Prostate gland (tissue), 2 donors: Measurements from ENCODE around the gene ISG20. TPM values are rescaled to one million over a fixed set of nuclear protein-coding genes. Genes with fewer than 3 reads are reported as not detected.

Experiments used
- DNase-seq: peaks from one replicate; pipeline ENCODE4 v3.0.0-alpha.2; 2019; ENCODE audit warnings: low spot score
- H3K27ac ChIP-seq, 2 donors: fragments of 200-600 bp; sonication (generic); 2 replicates each; pipeline ENCODE4 v1.5.1; 2017 to 2019
- H3K27me3 ChIP-seq: fragments of 200-600 bp; sonication (generic); replicated peaks from 2 replicates; pipeline ENCODE4 v1.5.1; 2019; ENCODE audit not compliant: insufficient read depth
- H3K36me3 ChIP-seq, 2 donors: fragments of 200-600 bp; sonication (generic); 1 replicate in 1 of 2; 2 replicates in 1 of 2; pipeline versions ENCODE4 v1.5.1 to v1.8.1; 2017 to 2019
- H3K4me1 ChIP-seq: fragments of 200-600 bp; sonication (generic); replicated peaks from 2 replicates; pipeline ENCODE4 v1.5.1; 2019
- H3K4me3 ChIP-seq, 2 donors: fragments of 200-600 bp; sonication (generic); 2 replicates each; pipeline ENCODE4 v1.5.1; 2017 to 2019
- H3K9me3 ChIP-seq: fragments of 200-600 bp; sonication (generic); 2 replicates; pipeline ENCODE4 v1.5.1; 2017
- POLR2A ChIP-seq: fragments of 450-650 bp; IDR thresholded peaks from one replicate; pipeline ENCODE4 v1.6.1; 2016; ENCODE audit warnings: antibody characterized with exemption, mild to moderate bottlenecking
- POLR2AphosphoS5 ChIP-seq: sonication (generic); formaldehyde crosslinking; IDR thresholded peaks from one replicate; pipeline ENCODE4 v1.6.1; 2017; ENCODE audit warnings: antibody characterized with exemption
- WGBS: methylation state at CpG from one replicate; pipeline ENCODE4 v1.1.5; 2018; 5-methylcytosine and 5-hydroxymethylcytosine counted together
- intact Hi-C: fragments of 100-400 bp; cut with DNase I; formaldehyde crosslinking; loops from one replicate; pipeline ENCODE4 v1.14.2; 2022
- total RNA-seq, 2 donors: library from RNA; depleted of rRNA; stranded (reverse); fragments of >200 nt; gene quantifications; one replicate each; pipeline ENCODE4 v1.1.0, GENCODE V29; 2016
- TF ChIP-seq, protein P1 (sequence below), 4 experiments: fragments of 200-600 bp in 2 of 4; fragments of 450-650 bp in 2 of 4; sonication (generic) in 2 of 4; IDR thresholded peaks; 1 replicate in 3 of 4; 2 replicates in 1 of 4; pipeline ENCODE4 v1.5.1; 2016 to 2019; ENCODE audit warnings: antibody characterized with exemption in 4 of 4, mild to moderate bottlenecking in 2 of 4, moderate library complexity in 2 of 4

The ISG20 gene
- total RNA-seq, 2 donors from 2014 or later, result 6.9 to 16.3 TPM

DNA sequence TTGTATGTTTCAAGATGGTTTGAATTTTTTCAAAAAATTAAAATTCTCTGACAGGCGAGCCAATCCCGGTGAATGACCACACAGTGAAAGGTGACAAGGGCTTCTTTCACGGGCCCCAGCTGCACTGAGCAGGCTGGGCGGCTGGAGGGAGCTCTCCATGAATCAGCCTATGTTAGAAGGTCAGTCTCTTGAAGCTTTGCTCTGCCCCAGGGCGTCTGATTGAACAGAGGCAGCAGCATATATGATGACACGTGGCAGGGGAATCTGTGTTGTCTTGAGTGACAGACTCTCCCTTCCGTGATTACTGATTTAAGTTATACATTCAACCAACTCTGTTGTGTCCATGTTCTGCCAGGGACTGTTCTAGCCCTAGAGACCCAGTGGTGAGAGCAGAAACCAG, 51.5 kb downstream of the ISG20 start:
- DNase-seq, result no peak
- H3K36me3 ChIP-seq, result no peaks in the 10 kb centered on the region
- intact Hi-C loops, result no loop called here
- H3K27me3 ChIP-seq, result no peaks in the 10 kb centered on the region
- no peak overlapping the region for H3K4me3 ChIP-seq
- H3K27ac ChIP-seq, result no peak overlapping the region
- H3K4me1 ChIP-seq, result no peaks in the 10 kb centered on the region
- no peak for TF ChIP-seq POLR2A
- no peak for TF ChIP-seq POLR2AphosphoS5
- TF ChIP-seq, protein P1, sequence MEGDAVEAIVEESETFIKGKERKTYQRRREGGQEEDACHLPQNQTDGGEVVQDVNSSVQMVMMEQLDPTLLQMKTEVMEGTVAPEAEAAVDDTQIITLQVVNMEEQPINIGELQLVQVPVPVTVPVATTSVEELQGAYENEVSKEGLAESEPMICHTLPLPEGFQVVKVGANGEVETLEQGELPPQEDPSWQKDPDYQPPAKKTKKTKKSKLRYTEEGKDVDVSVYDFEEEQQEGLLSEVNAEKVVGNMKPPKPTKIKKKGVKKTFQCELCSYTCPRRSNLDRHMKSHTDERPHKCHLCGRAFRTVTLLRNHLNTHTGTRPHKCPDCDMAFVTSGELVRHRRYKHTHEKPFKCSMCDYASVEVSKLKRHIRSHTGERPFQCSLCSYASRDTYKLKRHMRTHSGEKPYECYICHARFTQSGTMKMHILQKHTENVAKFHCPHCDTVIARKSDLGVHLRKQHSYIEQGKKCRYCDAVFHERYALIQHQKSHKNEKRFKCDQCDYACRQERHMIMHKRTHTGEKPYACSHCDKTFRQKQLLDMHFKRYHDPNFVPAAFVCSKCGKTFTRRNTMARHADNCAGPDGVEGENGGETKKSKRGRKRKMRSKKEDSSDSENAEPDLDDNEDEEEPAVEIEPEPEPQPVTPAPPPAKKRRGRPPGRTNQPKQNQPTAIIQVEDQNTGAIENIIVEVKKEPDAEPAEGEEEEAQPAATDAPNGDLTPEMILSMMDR (IDR thresholded peaks at IDR 0.05), result no peak
- H3K9me3 ChIP-seq, result no peaks in the 10 kb centered on the region
- WGBS, result 87% methylated on average over 7 of the region's 7 CpGs

DNA sequence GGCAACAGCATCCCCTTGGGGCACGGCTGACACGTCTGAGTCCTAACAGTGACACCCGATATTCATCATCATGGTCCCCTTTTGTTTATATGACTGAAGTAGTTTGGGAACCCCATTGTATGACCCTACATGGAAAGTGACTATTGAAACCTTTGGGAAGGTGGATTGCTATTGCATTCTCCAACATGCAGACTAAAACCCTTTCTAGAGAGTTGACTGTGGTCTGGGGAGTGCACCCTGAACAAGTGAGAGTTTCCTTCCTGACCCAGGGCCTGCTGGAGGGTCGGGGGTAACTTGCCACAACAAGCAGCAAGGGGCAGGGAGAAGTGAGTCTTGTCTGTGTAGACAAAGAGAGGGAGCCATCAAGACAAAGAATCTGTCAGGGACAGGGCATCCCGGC, 54.4 kb downstream of the ISG20 start:
- no peak overlapping the region for H3K27ac ChIP-seq
- H3K27me3 ChIP-seq, result no peaks in the 10 kb centered on the region
- no peaks in the 10 kb centered on the region for H3K36me3 ChIP-seq
- no peaks in the 10 kb centered on the region for H3K4me1 ChIP-seq
- TF ChIP-seq POLR2A (no peak), POLR2AphosphoS5 (no peak)
- TF ChIP-seq, protein P1 (IDR thresholded peaks at IDR 0.05), result no peak
- no peak overlapping the region for H3K4me3 ChIP-seq
- 55% methylated on average over 5 of the region's 5 CpGs for WGBS
- intact Hi-C loops, result no loop called here
- no peak for DNase-seq
- H3K9me3 ChIP-seq, result no peaks in the 10 kb centered on the region

DNA sequence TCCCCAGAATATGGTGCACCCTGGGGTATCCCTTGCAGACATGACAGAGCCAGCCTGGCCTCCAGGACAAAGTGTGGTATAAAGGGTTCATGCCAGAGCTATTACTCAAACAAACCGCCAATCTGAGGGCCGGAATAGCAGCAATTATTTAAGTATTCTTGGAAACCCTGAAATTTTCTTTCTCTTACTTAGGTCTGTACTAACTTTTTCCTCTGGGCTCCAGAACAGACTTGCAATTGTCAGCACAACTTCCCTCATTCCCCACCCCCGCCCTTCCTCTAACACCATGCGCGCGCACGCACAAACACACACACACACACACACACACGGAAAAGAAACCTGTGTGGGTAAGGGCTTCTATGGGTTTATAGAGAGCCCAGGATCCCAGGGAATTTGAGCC, 56.3 kb downstream of the ISG20 start:
- WGBS, result 85% methylated on average over 8 of the region's 8 CpGs
- Histone ChIP-seq H3K36me3 (no peaks in the 10 kb centered on the region), H3K9me3 (no peaks in the 10 kb centered on the region), H3K4me1 (no peaks in the 10 kb centered on the region), H3K4me3 (no peak overlapping the region), H3K27me3 (no peaks in the 10 kb centered on the region), H3K27ac (no peak overlapping the region)
- TF ChIP-seq POLR2AphosphoS5, result no peak
- no peak for TF ChIP-seq POLR2A
- TF ChIP-seq, protein P1 (IDR thresholded peaks at IDR 0.05), result no peak
- no peak for DNase-seq
- intact Hi-C loops, result no loop called here

GRCh38 chr15:88695691-88696251, 57.0 kb downstream of the ISG20 start:
- 47% methylated on average over 19 of the region's 20 CpGs for WGBS
- intact Hi-C loops, result no loop called here
- TF ChIP-seq POLR2AphosphoS5, result no peak
- TF ChIP-seq POLR2A, result no peak
- TF ChIP-seq, protein P1 (IDR thresholded peaks at IDR 0.05), result no peak
- no peak for DNase-seq
- H3K27me3 ChIP-seq, result no peaks in the 10 kb centered on the region
- no peak overlapping the region for H3K27ac ChIP-seq
- H3K36me3 ChIP-seq, result no peaks in the 10 kb centered on the region
- H3K4me3 ChIP-seq, result no peak overlapping the region
- H3K9me3 ChIP-seq, result no peaks in the 10 kb centered on the region
- no peaks in the 10 kb centered on the region for H3K4me1 ChIP-seq

- 87% methylated on average over 3 of the region's 3 CpGs for whole genome bisulfite sequencing
- TF ChIP-seq POLR2AphosphoS5 (no peak), POLR2A (no peak)
- Histone ChIP-seq H3K27ac (no peak overlapping the region), H3K9me3 (no peaks in the 10 kb centered on the region), H3K4me3 (no peak overlapping the region), H3K36me3 (no peaks in the 10 kb centered on the region), H3K4me1 (no peaks in the 10 kb centered on the region), H3K27me3 (no peaks in the 10 kb centered on the region)
- no peak for DNase-seq
- intact Hi-C loops, result no loop called here
These were observed 57.4 kb downstream of the ISG20 start for GRCh38 chr15:88696254-88696653.
